Measurements from ENCODE around the gene FAAH. TPM values are rescaled to one million over a fixed set of nuclear protein-coding genes. Genes with fewer than 3 reads are reported as not detected.

The FAAH gene
- polyA plus RNA-seq, 1 of the 3 experiments (the other 2 are of a cell fraction) = 1.2 TPM

GRCh38 chr1:46436844-46437243 lies 42.7 kb downstream of the FAAH start:
- H2AFZ ChIP-seq (ENCODE audit: low read depth) = no peak overlapping the region

More at GRCh38 chr1:46436844-46437243, 42.7 kb downstream of the FAAH start:
- DNase-seq = no peak
- TF ChIP-seq ZBTB33 (IDR thresholded peaks at IDR 0.05; ENCODE audit: borderline replicate concordance, low read depth) (no peak), GABPA (IDR thresholded peaks at IDR 0.05; ENCODE audit: low read depth) (no peak), CTCF (IDR thresholded peaks at IDR 0.05) (no peak), RFX5 (IDR thresholded peaks at IDR 0.05; ENCODE audit: low read length) (no peak), NRF1 (IDR thresholded peaks at IDR 0.05; ENCODE audit: low read depth, low read length) (no peak), EP300 (IDR thresholded peaks at IDR 0.05; ENCODE audit: borderline replicate concordance in 1 of 2, low read depth in 1 of 2, low read length in 1 of 2) (no peak), FOXM1 (IDR thresholded peaks at IDR 0.05; ENCODE audit: low read depth) (no peak), USF2 (IDR thresholded peaks at IDR 0.05; ENCODE audit: borderline replicate concordance, low read depth, low read length) (no peak), REST (IDR thresholded peaks at IDR 0.05; ENCODE audit: low read depth, low read length) (no peak), JUND (IDR thresholded peaks at IDR 0.05) (no peak), MEF2A (IDR thresholded peaks at IDR 0.05; ENCODE audit: borderline replicate concordance, low read depth) (no peak), FOSL2 (IDR thresholded peaks at IDR 0.05; ENCODE audit: borderline replicate concordance, low read depth) (no peak), ELF1 (IDR thresholded peaks at IDR 0.05) (no peak), PBX3 (IDR thresholded peaks at IDR 0.05) (no peak), SMC3 (IDR thresholded peaks at IDR 0.05; ENCODE audit: low read depth, low read length) (no peak), TEAD4 (IDR thresholded peaks at IDR 0.05; ENCODE audit: borderline replicate concordance, insufficient read depth) (no peak), YY1 (IDR thresholded peaks at IDR 0.05; ENCODE audit: low read depth) (no peak), MAX (IDR thresholded peaks at IDR 0.05; ENCODE audit: low read depth) (no peak), NFIC (IDR thresholded peaks at IDR 0.05; ENCODE audit: borderline replicate concordance) (no peak), TCF12 (IDR thresholded peaks at IDR 0.05) (no peak)
- Histone ChIP-seq H3K4me2 (no peak overlapping the region), H4K20me1 (ENCODE audit: insufficient read depth) (no peaks in the 10 kb centered on the region), H3K9ac (no peak overlapping the region), H3K9me2 (no peaks in the 10 kb centered on the region), H3K9me3 (no peaks in the 10 kb centered on the region), H3K36me3 (replicated peaks in 1 of 2; ENCODE audit: control insufficient read depth in 1 of 2, insufficient read depth in 2 of 2, low read length in 1 of 2) (no peaks in the 10 kb centered on the region), H3K27me3 (ENCODE audit: insufficient read depth) (peaks cover 29% of the 10 kb centered on the region), H3K4me1 (ENCODE audit: control insufficient read depth in 1 of 2, insufficient read depth in 2 of 2, low read depth in 1 of 2, low read length in 1 of 2) (no peaks in the 10 kb centered on the region), H3K27ac (ENCODE audit: low read depth in 2 of 2, low read length in 1 of 2) (no peak overlapping the region), H3F3A (replicated peaks; ENCODE audit: insufficient read depth) (no peaks in the 10 kb centered on the region), H3K4me3 (ENCODE audit: low read depth in 2 of 2, low read length in 1 of 2) (no peak overlapping the region), H3K79me2 (ENCODE audit: insufficient read depth) (no peaks in the 10 kb centered on the region)
- WGBS (ENCODE audit: low lambda C conversion rate) = 94% methylated on average over 1 of the region's 1 CpG
- CTCF ChIA-PET = interaction anchor here (1.7 to 11.4 kb wide), 5 partner anchors 9 to 288 kb away, joined by 4 to 150 read pairs (median 12); no protein-coding TSS in a partner anchor
- POLR2A ChIA-PET = interaction anchor here (1.0 kb wide), 1 partner anchor 10 kb away, joined by 3 read pairs; no protein-coding TSS in a partner anchor
